Erythroblast (primary cell): ENCODE results near the gene NACA.

Experiments used
- GATA1 ChIP-seq: IDR thresholded peaks from 2 replicates; pipeline ENCODE4 v1.6.1; 2011; ENCODE audit warnings: low read depth, mild to moderate bottlenecking, control low read depth, low read length, moderate library complexity
- POLR2A ChIP-seq: IDR thresholded peaks from 2 replicates; pipeline ENCODE4 v1.6.1; 2011; ENCODE audit warnings: mild to moderate bottlenecking, low read length

GRCh38 chr12:56753566-56753965, 28.5 kb upstream of the NACA start:
- TF ChIP-seq POLR2A: peak; percentile 45
- peak; percentile 46 for TF ChIP-seq GATA1
